ENCODE measurements around the gene CLSTN3. TPM values are rescaled to one million over a fixed set of nuclear protein-coding genes. Genes with fewer than 3 reads are reported as not detected.

Gene CLSTN3
- total and polyA plus RNA-seq, 2 donors (not counting 3 experiments of a cell fraction or from before 2014, with no cell fraction given), result 27.8 to 45.9 TPM

GRCh38 chr12:7121324-7121723 is 8.8 kb upstream of the CLSTN3 start:
- DNase-seq (ENCODE audit: low read depth, low spot score) (no peak), FAIRE-seq (no peak)
- no peaks in the 10 kb centered on the region for H3K79me2 ChIP-seq (ENCODE audit: control insufficient read depth, insufficient read depth, low read length)
- H3K9ac ChIP-seq (replicated peaks; ENCODE audit: extremely low read depth, insufficient read depth, low read length), result no peak overlapping the region
- no peaks in the 10 kb centered on the region for H4K20me1 ChIP-seq (replicated peaks; ENCODE audit: control insufficient read depth, extremely low read depth, insufficient read depth, low read length)
- peaks cover 22% of the 10 kb centered on the region for H3K4me1 ChIP-seq (ENCODE audit: control insufficient read depth, extremely low read depth, insufficient read depth, low read length)
- H3K4me3 ChIP-seq (replicated peaks in 1 of 3; ENCODE audit: insufficient read depth in 1 of 3, low read depth in 1 of 3, low read length in 3 of 3), result no peak overlapping the region
- POLR2A ChIA-PET, result no interaction called here
- intact Hi-C loops (cut with micrococcal nuclease) (no loop called here), dilution Hi-C loops (cut with MboI; ENCODE audit: extremely low pct_ligation_motif_present, low sequenced_read_pairs) (no loop called here)
- no peaks in the 10 kb centered on the region for H3K36me3 ChIP-seq (ENCODE audit: control insufficient read depth in 2 of 2, extremely low read depth in 1 of 2, insufficient read depth in 2 of 2, low read length in 2 of 2)
- no TSS peak for BruUV-seq (replicated peaks)
- no peak overlapping the region for H3K4me2 ChIP-seq (ENCODE audit: insufficient read depth, low read length)
- CTCF ChIA-PET, result interaction anchor here (1.3 kb wide), 1 partner anchor 8 kb away, joined by 3 read pairs; no protein-coding TSS in a partner anchor
- TF ChIP-seq EZH2 (IDR thresholded peaks at IDR 0.05; ENCODE audit: borderline replicate concordance, low read depth, low read length, severe bottlenecking) (no peak), JUN (IDR thresholded peaks at IDR 0.05; ENCODE audit: borderline replicate concordance, insufficient read depth, insufficient read length, low read depth) (no peak), GATA2 (IDR thresholded peaks at IDR 0.05; ENCODE audit: insufficient read depth, insufficient read length, low read depth, low read length) (no peak), POLR2A (IDR thresholded peaks at IDR 0.05; ENCODE audit: low read depth, low read length) (no peak), CTCF (IDR thresholded peaks at IDR 0.05; ENCODE audit: extremely low read depth in 1 of 2, insufficient read depth in 1 of 2, low read depth in 1 of 2, low read length in 2 of 2) (no peak), FOS (IDR thresholded peaks at IDR 0.05; ENCODE audit: borderline replicate concordance, insufficient read depth, low read length) (no peak)
- TF ChIP-seq, protein P1, sequence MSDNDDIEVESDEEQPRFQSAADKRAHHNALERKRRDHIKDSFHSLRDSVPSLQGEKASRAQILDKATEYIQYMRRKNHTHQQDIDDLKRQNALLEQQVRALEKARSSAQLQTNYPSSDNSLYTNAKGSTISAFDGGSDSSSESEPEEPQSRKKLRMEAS (IDR thresholded peaks at IDR 0.05; ENCODE audit: insufficient read depth, insufficient read length), result no peak
- H3K27me3 ChIP-seq (ENCODE audit: control insufficient read depth in 2 of 2, insufficient read depth in 2 of 2, low read length in 2 of 2), result no peaks in the 10 kb centered on the region
- no peaks in the 10 kb centered on the region for H3K9me1 ChIP-seq (replicated peaks; ENCODE audit: control insufficient read depth, extremely low read depth, insufficient read depth, low read length)
- no peak overlapping the region for H3K27ac ChIP-seq (ENCODE audit: insufficient read depth, low read depth, low read length)
- H3K9me3 ChIP-seq (replicated peaks; ENCODE audit: control insufficient read depth, insufficient read depth, low read length), result no peaks in the 10 kb centered on the region
- no peak overlapping the region for H2AFZ ChIP-seq (ENCODE audit: low read depth, low read length)

Data from endothelial cell of umbilical vein (primary cell).